GM12891 (cell line): ENCODE data around the gene LRIT1.

Experiments
- PAX5 ChIP-seq: IDR thresholded peaks from 2 replicates; pipeline ENCODE4 v1.6.1; 2011; ENCODE audit warnings: low read length, moderate library complexity, mild to moderate bottlenecking; ENCODE audit not compliant: insufficient read depth, severe bottlenecking
- POLR2A ChIP-seq: IDR thresholded peaks from 2 replicates; pipeline ENCODE4 v1.6.1; 2011; ENCODE audit warnings: low read depth, low read length, control low read depth
- POLR2AphosphoS5 ChIP-seq: IDR thresholded peaks from 2 replicates; pipeline ENCODE4 v1.6.1; 2011; ENCODE audit warnings: low read depth, low read length, control low read depth
- TAF1 ChIP-seq: IDR thresholded peaks from 2 replicates; pipeline ENCODE4 v1.6.1; 2011; ENCODE audit warnings: low read depth, low read length, control low read depth

GRCh38 chr10:84224411-84225028 is 16.8 kb downstream of the LRIT1 start:
- no peak for TF ChIP-seq PAX5
- TF ChIP-seq POLR2A = no peak
- no peak for TF ChIP-seq POLR2AphosphoS5
- no peak for TF ChIP-seq TAF1
